HepG2 (cell line): Measurements from ENCODE around the gene IL15RA. TPM values are rescaled to one million over a fixed set of nuclear protein-coding genes. Genes with fewer than 3 reads are reported as not detected.

Source experiments
- ATAC-seq: fragments of 200-7000 bp; cut with Tn5 transposase; 3 replicates; pipeline ENCODE4 v1.9.1; 2020; ENCODE audit warnings: mild to moderate bottlenecking, moderate library complexity
- BruUV-seq: library from RNA; stranded (reverse); fragments of 400-500 nt; replicated peaks from 2 replicates; lab custom pipeline; 2021; lab: Mats Ljungman, UMichigan
- CTCF ChIA-PET: fragments of 300-600 bp; formaldehyde crosslinking; extraction: SDS; loops from one replicate; lab custom pipeline; 2021; ENCODE audit warnings: low total read pairs, inconsistent platforms, low intra/inter-chr PET ratio; lab: Yijun Ruan, JAX
- POLR2A ChIA-PET: fragments of 350-600 bp; sonication (Branson Sonifier 250); formaldehyde crosslinking; loops from one replicate; lab custom pipeline; 2020; ENCODE audit warnings: antibody characterized with exemption, inconsistent platforms; lab: Yijun Ruan, JAX
- DNase-seq: peaks from one replicate; pipeline ENCODE4 v3.0.0-alpha.2; 2015; ENCODE audit warnings: low spot score
- FAIRE-seq: peaks from 3 replicates; lab custom pipeline; 2011; peaks lifted over from hg19 to GRCh38; lab: Jason Lieb, UNC
- H2AFZ ChIP-seq: one replicate; pipeline ENCODE4 v1.6.1; 2011; ENCODE audit warnings: low read length, inconsistent platforms
- H3K27ac ChIP-seq: fragments of 300-600 bp; 3 replicates; pipeline ENCODE4 v1.8.0; 2011; ENCODE audit warnings: mixed run types, mild to moderate bottlenecking, mixed read lengths, low read length, inconsistent platforms; ENCODE audit not compliant: insufficient read depth; ENCODE audit errors: extremely low read length
- H3K27me3 ChIP-seq, 2 experiments: fragments of 200-600 bp in 1 of 2; 2 replicates in 1 of 2; 3 replicates in 1 of 2; pipeline versions ENCODE4 v1.6.0 to v1.8.0; 2011; ENCODE audit warnings: low read length in 2 of 2, mild to moderate bottlenecking in 2 of 2, moderate library complexity in 2 of 2, inconsistent platforms in 1 of 2; ENCODE audit not compliant: insufficient read depth in 2 of 2, control insufficient read depth in 1 of 2
- H3K36me3 ChIP-seq, 2 experiments: fragments of 200-600 bp in 1 of 2; replicated peaks in 1 of 2; 2 replicates in 1 of 2; 3 replicates in 1 of 2; pipeline versions ENCODE4 v1.5.1 to v1.8.0; 2011; ENCODE audit warnings: low read length in 2 of 2, inconsistent platforms in 1 of 2; ENCODE audit not compliant: insufficient read depth in 2 of 2, control insufficient read depth in 1 of 2
- H3K4me1 ChIP-seq: 2 replicates; pipeline ENCODE4 v1.5.1; 2012; ENCODE audit warnings: low read length, inconsistent platforms; ENCODE audit not compliant: insufficient read depth
- H3K4me2 ChIP-seq: 2 replicates; pipeline ENCODE4 v1.6.0; 2011; ENCODE audit warnings: low read depth, low read length, inconsistent platforms
- H3K4me3 ChIP-seq, 3 experiments: fragments of 200-600 bp in 1 of 3; sonication (generic), shearing (Covaris generic) in 1 of 3; replicated peaks in 1 of 3; 2 replicates each; pipeline ENCODE4 v1.5.1; 2011 to 2016; ENCODE audit warnings: low read length in 3 of 3, inconsistent platforms in 2 of 3, low read depth in 2 of 3, mild to moderate bottlenecking in 2 of 3, control low read depth in 1 of 3, mixed read lengths in 1 of 3; ENCODE audit not compliant: insufficient read depth in 1 of 3
- H3K79me2 ChIP-seq: one replicate; pipeline ENCODE4 v1.6.1; 2011; ENCODE audit warnings: low read length, inconsistent platforms; ENCODE audit not compliant: insufficient read depth
- H3K9ac ChIP-seq: 2 replicates; pipeline ENCODE4 v1.6.0; 2011; ENCODE audit warnings: mild to moderate bottlenecking, low read depth, low read length, inconsistent platforms; ENCODE audit not compliant: insufficient read depth
- H3K9me3 ChIP-seq: 2 replicates; pipeline ENCODE4 v1.5.1; 2012; ENCODE audit warnings: mild to moderate bottlenecking, low read length
- H4K20me1 ChIP-seq: 2 replicates; pipeline ENCODE4 v1.6.0; 2011; ENCODE audit warnings: inconsistent platforms, mild to moderate bottlenecking, low read length, moderate library complexity; ENCODE audit not compliant: insufficient read depth
- CAMTA2 ChIP-seq: sonication (generic); formaldehyde crosslinking; IDR thresholded peaks from 2 replicates; pipeline ENCODE4 v1.4.0; 2020; ENCODE audit warnings: mild to moderate bottlenecking, missing genetic modification reagents, borderline replicate concordance
- CHD2 ChIP-seq: IDR thresholded peaks from 2 replicates; pipeline ENCODE4 v1.6.1; 2011; ENCODE audit warnings: low read depth, low read length, improper control_type of control experiment
- ELF4 ChIP-seq: sonication (generic); formaldehyde crosslinking; IDR thresholded peaks from 2 replicates; pipeline ENCODE4 v1.5.0; 2020; ENCODE audit warnings: missing genetic modification reagents, mild to moderate bottlenecking, moderate library complexity, borderline replicate concordance
- NFAT5 ChIP-seq: sonication (generic); formaldehyde crosslinking; IDR thresholded peaks from 2 replicates; pipeline ENCODE4 v1.4.0; 2020; ENCODE audit warnings: missing genetic modification reagents
- POGK ChIP-seq: sonication (generic); formaldehyde crosslinking; conservative IDR thresholded peaks from 2 replicates; pipeline ENCODE4 v1.8.0; 2022; ENCODE audit warnings: mild to moderate bottlenecking, moderate library complexity, missing genetic modification reagents
- TP53 ChIP-seq: sonication (generic); formaldehyde crosslinking; conservative IDR thresholded peaks from 2 replicates; pipeline ENCODE4 v1.4.0; 2020; ENCODE audit warnings: missing genetic modification reagents
- ZBTB25 ChIP-seq: IDR thresholded peaks from 2 replicates; pipeline ENCODE4 v1.6.1; 2018; ENCODE audit warnings: missing genetic modification reagents
- ZMYM3 ChIP-seq: sonication (generic); formaldehyde crosslinking; IDR thresholded peaks from 2 replicates; pipeline ENCODE4 v1.5.1; 2020; ENCODE audit warnings: mild to moderate bottlenecking, missing genetic modification reagents
- ZNF142 ChIP-seq: sonication (generic); formaldehyde crosslinking; IDR thresholded peaks from 2 replicates; pipeline ENCODE4 v1.4.0; 2020; ENCODE audit warnings: missing genetic modification reagents
- WGBS: methylation state at CpG from one replicate; pipeline ENCODE4 v1.1.6; 2017; ENCODE audit warnings: low lambda C conversion rate; 5-methylcytosine and 5-hydroxymethylcytosine counted together
- in situ Hi-C: cut with HindIII; loops from 2 replicates; pipeline ENCODE4 v1.10.0; 2017; ENCODE audit warnings: low pct_unique_long_range_greater_than_20kb; ENCODE audit not compliant: extremely low pct_ligation_motif_present
- intact Hi-C: fragments of 100-400 bp; cut with micrococcal nuclease; formaldehyde crosslinking; loops from one replicate; pipeline ENCODE4 v1.10.0; 2022; ENCODE audit not compliant: unreplicated experiment
- polyA plus RNA-seq, 8 experiments: library from polyadenylated mRNA; depleted of rRNA in 3 of 8; stranded (reverse) in 7 of 8; unstranded in 1 of 8; fragments of >200 nt; fragmentation: Illumina TruSeq in 4 of 8; extraction: Trizol in 4 of 8; gene quantifications; 2 replicates each; pipeline versions ENCODE4 v1.2.1 to v1.2.3, GENCODE V29; 2011 to 2016; ENCODE audit warnings: low read depth in 4 of 8, missing spikeins in 1 of 8, mixed read lengths in 1 of 8; ENCODE audit not compliant: insufficient read depth in 1 of 8
- total RNA-seq, 5 experiments: library from RNA; depleted of rRNA; stranded (reverse); fragments of >200 nt; fragmentation: Illumina TruSeq; extraction: Trizol; gene quantifications; 2 replicates each; pipeline ENCODE4 v1.2.3, GENCODE V29; 2016; ENCODE audit warnings: low read depth in 1 of 5

IL15RA gene
- total and polyA plus RNA-seq, 2 of the 13 experiments (the other 11 are each of a cell fraction or from before 2014, with no cell fraction given), result 0.53 to 0.77 TPM

- no peak overlapping the region for H3K9ac ChIP-seq
- TF ChIP-seq TP53, result no peak
- no peak for TF ChIP-seq ELF4
- no peak for TF ChIP-seq CHD2
- TF ChIP-seq ZMYM3, result no peak
- TF ChIP-seq ZNF142, result no peak
- TF ChIP-seq NFAT5 (CRISPR knock-in tag), result no peak
- TF ChIP-seq ZBTB25 (CRISPR knock-in tag), result no peak
- TF ChIP-seq CAMTA2 (CRISPR knock-in tag), result no peak
- no peak for TF ChIP-seq POGK (CRISPR knock-in tag)
These were observed 22.3 kb upstream of the IL15RA start for GRCh38 chr10:5999440-6000165.

More at GRCh38 chr10:5999440-6000165, 22.3 kb upstream of the IL15RA start:
- H3K4me2 ChIP-seq, result no peak overlapping the region
- H3K9me3 ChIP-seq, result no peaks in the 10 kb centered on the region
- H3K4me1 ChIP-seq, result no peaks in the 10 kb centered on the region
- no peaks in the 10 kb centered on the region for H4K20me1 ChIP-seq
- POLR2A ChIA-PET, result no interaction called here
- no peaks in the 10 kb centered on the region for H3K36me3 ChIP-seq
- FAIRE-seq, result no peak
- CTCF ChIA-PET, result no interaction called here
- in situ Hi-C loops, result no loop called here
- H3K4me3 ChIP-seq, result no peak overlapping the region
- no peak for DNase-seq
- no peak overlapping the region for H3K27ac ChIP-seq
- ATAC-seq, result peak; percentile 43; the same call in 2 of the 3 replicates
- no peak overlapping the region for H2AFZ ChIP-seq
- H3K27me3 ChIP-seq, result peaks cover 1 to 34% of the 10 kb centered on the region in 2 experiments; a peak in 4 of 5 replicates
- BruUV-seq, result no TSS peak
- WGBS, result 8% methylated on average over 15 of the region's 20 CpGs
- intact Hi-C loops, result no loop called here
- H3K79me2 ChIP-seq, result no peaks in the 10 kb centered on the region
